Neural cell (in vitro differentiated cells): Measurements from ENCODE around the gene CASP1. TPM values are rescaled to one million over a fixed set of nuclear protein-coding genes. Genes with fewer than 3 reads are reported as not detected.
"Not testable (repeated sequence)": the region's sequence is repeated elsewhere in the genome, so short reads cannot be mapped to it uniquely, and the experiment has no call there.

Experiments used
- H2AFZ ChIP-seq: fragments of 200-600, 300-800 bp; sonication (generic), shearing (Covaris generic); 2 replicates; pipeline ENCODE4 v1.6.0; 2014; ENCODE audit warnings: low read depth, mild to moderate bottlenecking, antibody characterized with exemption, low read length, moderate library complexity
- H3F3A ChIP-seq: fragments of 200-600 bp; shearing (Covaris generic); 2 replicates; pipeline ENCODE4 v1.6.1; 2016; ENCODE audit warnings: mild to moderate bottlenecking, moderate library complexity, mixed read lengths, antibody characterized with exemption, low read length; ENCODE audit not compliant: insufficient read depth, poor library complexity, severe bottlenecking
- H3K27ac ChIP-seq: fragments of 200-600, 300-800 bp; sonication (generic), shearing (Covaris generic); 2 replicates; pipeline ENCODE4 v1.5.1; 2014; ENCODE audit warnings: mild to moderate bottlenecking, low read length, moderate library complexity
- H3K27me3 ChIP-seq: fragments of 300-800, 200-600 bp; sonication (generic), shearing (Covaris generic); 2 replicates; pipeline ENCODE4 v1.6.0; 2014; ENCODE audit warnings: mild to moderate bottlenecking, low read depth, low read length, moderate library complexity; ENCODE audit not compliant: insufficient read depth
- H3K36me3 ChIP-seq: fragments of 300-800, 200-600 bp; sonication (generic), shearing (Covaris generic); 2 replicates; pipeline ENCODE4 v1.5.1; 2014; ENCODE audit warnings: mild to moderate bottlenecking, antibody characterized with exemption, low read length, moderate library complexity; ENCODE audit not compliant: insufficient read depth
- H3K4me2 ChIP-seq: fragments of 300-800, 200-600 bp; sonication (generic), shearing (Covaris generic); 2 replicates; pipeline ENCODE4 v1.6.0; 2014; ENCODE audit warnings: mild to moderate bottlenecking, low read length
- H3K4me3 ChIP-seq: fragments of 300-800, 200-600 bp; sonication (generic), shearing (Covaris generic); 2 replicates; pipeline ENCODE4 v1.5.1; 2014; ENCODE audit warnings: mild to moderate bottlenecking, low read length, moderate library complexity
- H3K79me2 ChIP-seq: fragments of 200-600 bp; shearing (Covaris generic); replicated peaks from 2 replicates; pipeline ENCODE4 v1.6.0; 2014; ENCODE audit warnings: mild to moderate bottlenecking, low read length, moderate library complexity; ENCODE audit not compliant: insufficient read depth
- H3K9ac ChIP-seq: fragments of 300-800, 200-600 bp; sonication (generic), shearing (Covaris generic); 2 replicates; pipeline ENCODE4 v1.6.1; 2016; ENCODE audit warnings: mild to moderate bottlenecking, low read length, mixed read lengths
- H3K9me2 ChIP-seq: fragments of 200-600 bp; shearing (Covaris generic); 2 replicates; pipeline ENCODE4 v1.6.1; 2016; ENCODE audit warnings: mild to moderate bottlenecking, low read length, mixed read lengths; ENCODE audit not compliant: insufficient read depth
- H3K9me3 ChIP-seq: fragments of 200-600, 300-800 bp; sonication (generic), shearing (Covaris generic); 2 replicates; pipeline ENCODE4 v1.6.1; 2016; ENCODE audit warnings: mild to moderate bottlenecking, mixed run types, low read length, moderate library complexity, mixed read lengths
- H4K20me1 ChIP-seq: fragments of 200-600 bp; shearing (Covaris generic); 2 replicates; pipeline ENCODE4 v1.6.1; 2016; ENCODE audit warnings: mild to moderate bottlenecking, mixed run types; ENCODE audit not compliant: insufficient read depth
- CTCF ChIP-seq: fragments of 450-650 bp; IDR thresholded peaks from 2 replicates; pipeline ENCODE4 v1.5.1; 2014; ENCODE audit warnings: antibody characterized with exemption, mild to moderate bottlenecking, moderate library complexity; ENCODE audit not compliant: poor library complexity, severe bottlenecking
- EP300 ChIP-seq: fragments of 450-650 bp; conservative IDR thresholded peaks from 2 replicates; pipeline ENCODE4 v1.6.1; 2014; ENCODE audit warnings: antibody characterized with exemption, mild to moderate bottlenecking, moderate library complexity; ENCODE audit not compliant: poor library complexity, severe bottlenecking
- EZH2 ChIP-seq: fragments of 200-600, 300-800 bp; shearing (Covaris generic), sonication (generic); IDR thresholded peaks from 2 replicates; pipeline ENCODE4 v1.6.1; 2014; ENCODE audit warnings: antibody characterized with exemption, low read length, borderline replicate concordance, mild to moderate bottlenecking; ENCODE audit not compliant: insufficient read depth, poor library complexity, severe bottlenecking
- MXI1 ChIP-seq: fragments of 450-650 bp; conservative IDR thresholded peaks from 2 replicates; pipeline ENCODE4 v1.6.1; 2014; ENCODE audit warnings: antibody characterized with exemption, mild to moderate bottlenecking; ENCODE audit not compliant: poor library complexity, severe bottlenecking
- POLR2AphosphoS5 ChIP-seq: IDR thresholded peaks from 2 replicates; pipeline ENCODE4 v1.6.1; 2012
- RAD21 ChIP-seq: fragments of 450-650 bp; conservative IDR thresholded peaks from 2 replicates; pipeline ENCODE4 v1.6.1; 2014; ENCODE audit warnings: antibody characterized with exemption, mild to moderate bottlenecking, moderate library complexity
- REST ChIP-seq: IDR thresholded peaks from 2 replicates; pipeline ENCODE4 v1.6.1; 2012; ENCODE audit warnings: borderline replicate concordance
- SMC3 ChIP-seq: fragments of 450-650 bp; conservative IDR thresholded peaks from 2 replicates; pipeline ENCODE4 v1.6.1; 2014; ENCODE audit warnings: antibody characterized with exemption, mild to moderate bottlenecking, moderate library complexity; ENCODE audit not compliant: poor library complexity
- TAF1 ChIP-seq: IDR thresholded peaks from 2 replicates; pipeline ENCODE4 v1.6.1; 2012; ENCODE audit warnings: low read depth
- polyA plus RNA-seq: library from polyadenylated mRNA; depleted of rRNA; stranded (reverse); fragments of >200 nt; gene quantifications from 2 replicates; pipeline ENCODE4 v1.2.3, GENCODE V29; 2014

CASP1 gene
- polyA plus RNA-seq, 1 donor from 2014 or later = not detected

- H3K27me3 ChIP-seq = no peaks in the 10 kb centered on the region
- H3K9ac ChIP-seq = no peak overlapping the region
- H3K79me2 ChIP-seq = no peaks in the 10 kb centered on the region
- H2AFZ ChIP-seq = no peak overlapping the region
- H3K4me3 ChIP-seq = no peak overlapping the region
- H3K36me3 ChIP-seq = no peaks in the 10 kb centered on the region
- no peaks in the 10 kb centered on the region for H3K9me2 ChIP-seq
- H3F3A ChIP-seq = no peaks in the 10 kb centered on the region
- H3K27ac ChIP-seq = no peak overlapping the region
- H3K9me3 ChIP-seq = no peaks in the 10 kb centered on the region
- no peaks in the 10 kb centered on the region for H4K20me1 ChIP-seq
- TF ChIP-seq RAD21 (no peak), TAF1 (no peak), EP300 (no peak), EZH2 (no peak), POLR2AphosphoS5 (no peak), SMC3 (no peak), REST (no peak), CTCF (no peak), MXI1 (no peak)
- H3K4me2 ChIP-seq = no peak overlapping the region
Observed at GRCh38 chr11:105071089-105071732, 36.3 kb upstream of the CASP1 start.

GRCh38 chr11:105070306-105070705 is 35.4 kb upstream of the CASP1 start:
- Histone ChIP-seq H3K4me2 (no peak overlapping the region), H4K20me1 (no peaks in the 10 kb centered on the region), H3K9me2 (no peaks in the 10 kb centered on the region), H3K4me3 (no peak overlapping the region), H3K79me2 (no peaks in the 10 kb centered on the region), H3K9me3 (no peaks in the 10 kb centered on the region), H3K36me3 (no peaks in the 10 kb centered on the region), H3K27me3 (no peaks in the 10 kb centered on the region), H3F3A (no peaks in the 10 kb centered on the region), H3K9ac (no peak overlapping the region), H2AFZ (no peak overlapping the region), H3K27ac (no peak overlapping the region)
- TF ChIP-seq POLR2AphosphoS5 = no peak
- no peak for TF ChIP-seq TAF1
- TF ChIP-seq EZH2 = no peak
- no peak for TF ChIP-seq MXI1
- TF ChIP-seq SMC3 = no peak
- TF ChIP-seq EP300 = no peak
- no peak for TF ChIP-seq REST
- TF ChIP-seq RAD21 = no peak
- TF ChIP-seq CTCF = no peak

GRCh38 chr11:105069749-105070148 is 34.8 kb upstream of the CASP1 start:
- not testable (repeated sequence) for H3K79me2 ChIP-seq, H3K27me3 ChIP-seq, H2AFZ ChIP-seq, H3K27ac ChIP-seq, H3F3A ChIP-seq, H3K36me3 ChIP-seq, H3K9ac ChIP-seq, H3K4me3 ChIP-seq, H4K20me1 ChIP-seq, H3K9me3 ChIP-seq, H3K9me2 ChIP-seq, H3K4me2 ChIP-seq
